DOHH2 (cell line): Measurements from ENCODE around the gene FBXW5.

Source experiments
- H3F3A ChIP-seq: fragments of 200-600 bp; sonication (generic), shearing (Covaris generic); 2 replicates; pipeline ENCODE4 v1.6.0; 2016; ENCODE audit warnings: antibody characterized with exemption, mild to moderate bottlenecking; ENCODE audit not compliant: control insufficient read depth, insufficient read depth
- H3K27ac ChIP-seq: fragments of 200-600 bp; sonication (generic); 2 replicates; pipeline ENCODE4 v1.5.1; 2014; ENCODE audit warnings: low read depth, mild to moderate bottlenecking, low read length, moderate library complexity
- H3K27me3 ChIP-seq: fragments of 200-600 bp; sonication (generic); 2 replicates; pipeline ENCODE4 v1.6.1; 2014; ENCODE audit warnings: mild to moderate bottlenecking, low read length, mixed read lengths; ENCODE audit not compliant: control insufficient read depth
- H3K36me3 ChIP-seq: fragments of 200-600 bp; sonication (generic); 2 replicates; pipeline ENCODE4 v1.6.1; 2014; ENCODE audit warnings: mild to moderate bottlenecking, low read length, moderate library complexity, mixed read lengths; ENCODE audit not compliant: control insufficient read depth
- H3K4me1 ChIP-seq: fragments of 200-600 bp; sonication (generic); 2 replicates; pipeline ENCODE4 v1.6.1; 2014; ENCODE audit warnings: mild to moderate bottlenecking, low read length, mixed read lengths; ENCODE audit not compliant: control insufficient read depth
- H3K4me2 ChIP-seq: fragments of 200-600 bp; sonication (generic); 2 replicates; pipeline ENCODE4 v1.6.0; 2014; ENCODE audit warnings: mild to moderate bottlenecking, low read length, moderate library complexity
- H3K4me3 ChIP-seq: fragments of 200-600 bp; sonication (generic); 2 replicates; pipeline ENCODE4 v1.5.1; 2014; ENCODE audit warnings: mild to moderate bottlenecking, low read length, mixed read lengths
- H3K79me2 ChIP-seq: fragments of 200-600 bp; sonication (generic); 2 replicates; pipeline ENCODE4 v1.6.1; 2014; ENCODE audit warnings: mild to moderate bottlenecking, low read length, mixed read lengths; ENCODE audit not compliant: control insufficient read depth
- H3K9me2 ChIP-seq: fragments of 200-600 bp; sonication (generic); replicated peaks from 2 replicates; pipeline ENCODE4 v1.6.1; 2014; ENCODE audit warnings: mild to moderate bottlenecking, low read length, mixed read lengths; ENCODE audit not compliant: control insufficient read depth
- H3K9me3 ChIP-seq: fragments of 200-600 bp; sonication (generic); 2 replicates; pipeline ENCODE4 v1.6.1; 2014; ENCODE audit warnings: antibody characterized with exemption, low read length, mixed read lengths; ENCODE audit not compliant: control insufficient read depth, insufficient read depth
- H4K20me1 ChIP-seq: fragments of 200-600 bp; sonication (generic); 2 replicates; pipeline ENCODE4 v1.6.0; 2014; ENCODE audit warnings: low read depth, mild to moderate bottlenecking, antibody characterized with exemption, low read length, moderate library complexity; ENCODE audit not compliant: control insufficient read depth, insufficient read depth
- EZH2phosphoT487 ChIP-seq: fragments of 200-600 bp; sonication (generic); IDR thresholded peaks from 2 replicates; pipeline ENCODE4 v1.6.1; 2017; ENCODE audit warnings: borderline replicate concordance, mild to moderate bottlenecking, antibody characterized with exemption, low read length, moderate library complexity, mixed read lengths
- TF ChIP-seq, protein P1 (sequence below): fragments of 200-600 bp; sonication (generic); IDR thresholded peaks from one replicate; pipeline ENCODE4 v1.5.1; 2014; ENCODE audit warnings: antibody characterized with exemption, mild to moderate bottlenecking, low read depth, low read length; ENCODE audit not compliant: poor library complexity, severe bottlenecking

FBXW5 gene

DNA sequence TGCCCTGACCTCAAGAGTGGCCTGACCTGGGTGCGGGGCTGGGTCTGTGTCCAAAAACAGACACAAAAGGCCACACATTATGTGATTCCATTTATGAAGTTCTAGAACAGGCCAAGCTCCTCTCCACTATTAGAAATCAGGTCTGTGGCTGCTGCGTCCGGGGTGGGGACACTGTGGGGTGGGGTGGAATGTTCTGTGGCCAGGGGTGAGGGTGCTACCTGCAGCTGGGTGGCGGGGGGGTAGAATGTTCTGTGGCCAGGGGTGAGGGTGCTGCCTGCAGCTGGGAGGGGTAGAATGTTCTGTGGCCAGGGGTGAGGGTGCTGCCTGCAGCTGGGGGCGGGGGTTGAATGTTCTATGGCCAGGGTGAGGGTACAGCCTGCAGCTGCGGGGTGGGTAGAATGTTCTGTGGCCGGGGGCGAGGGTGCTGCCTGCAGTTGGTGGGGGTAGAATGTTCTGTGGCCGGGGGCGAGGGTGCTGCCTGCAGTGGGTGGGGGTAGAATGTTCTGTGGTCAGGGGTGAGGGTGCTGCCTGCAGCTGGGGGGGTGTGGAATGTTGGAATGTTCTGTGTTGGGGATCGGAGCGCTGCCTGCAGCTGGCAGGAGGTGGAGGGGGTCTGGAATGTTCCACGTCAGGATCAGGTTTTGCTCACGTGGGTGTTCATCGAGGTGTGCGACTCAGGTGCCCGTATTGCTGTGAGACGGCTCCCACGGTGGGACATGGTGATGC, 15.8 kb upstream of the FBXW5 start:
- Histone ChIP-seq H3K4me1 (peaks cover 3% of the 10 kb centered on the region), H4K20me1 (no peaks in the 10 kb centered on the region), H3F3A (no peaks in the 10 kb centered on the region), H3K4me2 (no peak overlapping the region), H3K4me3 (no peak overlapping the region), H3K9me2 (no peaks in the 10 kb centered on the region), H3K36me3 (no peaks in the 10 kb centered on the region), H3K27ac (no peak overlapping the region), H3K9me3 (no peaks in the 10 kb centered on the region), H3K27me3 (no peaks in the 10 kb centered on the region), H3K79me2 (no peaks in the 10 kb centered on the region)
- TF ChIP-seq, protein P1, sequence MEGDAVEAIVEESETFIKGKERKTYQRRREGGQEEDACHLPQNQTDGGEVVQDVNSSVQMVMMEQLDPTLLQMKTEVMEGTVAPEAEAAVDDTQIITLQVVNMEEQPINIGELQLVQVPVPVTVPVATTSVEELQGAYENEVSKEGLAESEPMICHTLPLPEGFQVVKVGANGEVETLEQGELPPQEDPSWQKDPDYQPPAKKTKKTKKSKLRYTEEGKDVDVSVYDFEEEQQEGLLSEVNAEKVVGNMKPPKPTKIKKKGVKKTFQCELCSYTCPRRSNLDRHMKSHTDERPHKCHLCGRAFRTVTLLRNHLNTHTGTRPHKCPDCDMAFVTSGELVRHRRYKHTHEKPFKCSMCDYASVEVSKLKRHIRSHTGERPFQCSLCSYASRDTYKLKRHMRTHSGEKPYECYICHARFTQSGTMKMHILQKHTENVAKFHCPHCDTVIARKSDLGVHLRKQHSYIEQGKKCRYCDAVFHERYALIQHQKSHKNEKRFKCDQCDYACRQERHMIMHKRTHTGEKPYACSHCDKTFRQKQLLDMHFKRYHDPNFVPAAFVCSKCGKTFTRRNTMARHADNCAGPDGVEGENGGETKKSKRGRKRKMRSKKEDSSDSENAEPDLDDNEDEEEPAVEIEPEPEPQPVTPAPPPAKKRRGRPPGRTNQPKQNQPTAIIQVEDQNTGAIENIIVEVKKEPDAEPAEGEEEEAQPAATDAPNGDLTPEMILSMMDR, result no peak
- no peak for TF ChIP-seq EZH2phosphoT487

DNA sequence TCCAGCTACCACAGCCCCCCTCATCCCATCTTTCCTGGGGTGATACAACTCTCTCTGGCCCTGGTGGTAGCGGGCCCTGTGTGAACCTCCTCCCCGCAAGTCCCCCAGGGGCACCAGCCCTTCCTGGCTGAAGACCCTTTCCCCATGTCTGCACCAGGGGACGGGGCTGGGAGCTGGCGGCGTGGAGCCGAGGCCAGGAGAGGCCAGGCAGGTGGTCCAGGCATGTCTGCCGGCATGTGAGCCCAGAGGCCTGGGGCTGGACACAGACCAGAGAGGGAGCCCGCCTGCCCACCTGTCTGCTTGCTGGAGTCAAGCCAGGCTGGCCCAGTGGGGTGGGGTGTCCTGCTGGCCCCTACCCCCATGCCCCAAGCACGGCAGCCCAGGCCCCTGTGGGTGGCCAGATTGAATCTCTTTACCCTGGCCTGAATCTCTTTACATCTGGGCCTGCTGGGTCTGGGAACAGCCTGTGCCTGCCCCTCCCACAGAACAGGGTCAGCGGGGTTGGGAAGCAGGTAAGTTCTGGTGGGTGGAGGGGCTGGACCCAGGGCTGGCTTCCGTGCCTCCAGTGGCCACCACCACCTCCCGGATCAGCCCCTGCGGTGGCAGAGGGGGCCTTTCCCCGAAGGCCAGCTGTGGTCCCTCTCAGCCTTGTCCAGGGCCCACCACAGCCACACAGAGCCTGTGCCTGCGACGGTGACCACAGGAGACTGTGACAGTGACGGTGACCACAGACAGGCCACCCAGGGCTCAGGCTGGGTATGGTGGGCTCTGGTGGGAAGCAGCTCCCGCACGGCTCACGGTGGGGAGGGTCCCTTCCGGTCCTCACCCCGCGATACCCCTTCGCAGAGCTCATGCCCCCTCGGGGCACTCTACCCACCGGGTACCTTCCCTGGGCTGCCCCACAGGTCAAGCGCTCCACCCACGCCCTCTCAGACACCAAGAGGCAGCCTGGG, 14.6 kb upstream of the FBXW5 start:
- Histone ChIP-seq H4K20me1 (no peaks in the 10 kb centered on the region), H3K4me2 (no peak overlapping the region), H3K27me3 (no peaks in the 10 kb centered on the region), H3K27ac (no peak overlapping the region), H3F3A (no peaks in the 10 kb centered on the region), H3K9me2 (no peaks in the 10 kb centered on the region), H3K4me1 (no peaks in the 10 kb centered on the region), H3K36me3 (no peaks in the 10 kb centered on the region), H3K4me3 (no peak overlapping the region), H3K79me2 (no peaks in the 10 kb centered on the region), H3K9me3 (no peaks in the 10 kb centered on the region)
- TF ChIP-seq EZH2phosphoT487, result no peak
- TF ChIP-seq, protein P1, result no peak

DNA sequence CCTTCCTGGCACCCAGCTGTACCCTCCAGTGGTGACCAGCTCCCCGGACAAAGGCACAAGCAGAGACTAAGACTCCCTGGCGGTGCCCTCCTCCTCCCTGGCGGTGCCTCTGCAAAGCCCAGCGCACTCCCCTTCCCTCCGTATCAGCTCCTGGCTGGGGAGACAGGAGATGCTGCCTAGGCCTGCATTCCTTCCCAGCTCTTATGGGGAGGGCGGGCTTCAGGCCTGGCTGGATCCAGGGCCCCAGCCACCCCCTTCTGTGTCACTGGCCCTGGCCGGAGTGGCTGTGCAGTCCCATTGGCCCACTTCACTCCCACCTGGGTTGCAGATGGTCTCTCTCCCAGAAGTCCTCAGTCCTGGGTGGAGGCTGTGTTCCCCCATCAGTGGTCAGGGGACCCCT, 13.9 kb upstream of the FBXW5 start:
- Histone ChIP-seq H3K79me2 (no peaks in the 10 kb centered on the region), H3K4me3 (no peak overlapping the region), H3K9me2 (no peaks in the 10 kb centered on the region), H3F3A (no peaks in the 10 kb centered on the region), H3K9me3 (no peaks in the 10 kb centered on the region), H3K36me3 (no peaks in the 10 kb centered on the region), H3K4me2 (no peak overlapping the region), H3K27ac (no peak overlapping the region), H4K20me1 (no peaks in the 10 kb centered on the region), H3K4me1 (no peaks in the 10 kb centered on the region), H3K27me3 (no peaks in the 10 kb centered on the region)
- TF ChIP-seq, protein P1, result no peak
- no peak for TF ChIP-seq EZH2phosphoT487
